Iris pigment epithelial cell (primary cell): ENCODE data around the gene PSMC3.

Experiments used
- DNase-seq: peaks from one replicate; pipeline ENCODE4 v3.0.0-alpha.2; 2011; ENCODE audit warnings: low read depth

Gene PSMC3

DNA sequence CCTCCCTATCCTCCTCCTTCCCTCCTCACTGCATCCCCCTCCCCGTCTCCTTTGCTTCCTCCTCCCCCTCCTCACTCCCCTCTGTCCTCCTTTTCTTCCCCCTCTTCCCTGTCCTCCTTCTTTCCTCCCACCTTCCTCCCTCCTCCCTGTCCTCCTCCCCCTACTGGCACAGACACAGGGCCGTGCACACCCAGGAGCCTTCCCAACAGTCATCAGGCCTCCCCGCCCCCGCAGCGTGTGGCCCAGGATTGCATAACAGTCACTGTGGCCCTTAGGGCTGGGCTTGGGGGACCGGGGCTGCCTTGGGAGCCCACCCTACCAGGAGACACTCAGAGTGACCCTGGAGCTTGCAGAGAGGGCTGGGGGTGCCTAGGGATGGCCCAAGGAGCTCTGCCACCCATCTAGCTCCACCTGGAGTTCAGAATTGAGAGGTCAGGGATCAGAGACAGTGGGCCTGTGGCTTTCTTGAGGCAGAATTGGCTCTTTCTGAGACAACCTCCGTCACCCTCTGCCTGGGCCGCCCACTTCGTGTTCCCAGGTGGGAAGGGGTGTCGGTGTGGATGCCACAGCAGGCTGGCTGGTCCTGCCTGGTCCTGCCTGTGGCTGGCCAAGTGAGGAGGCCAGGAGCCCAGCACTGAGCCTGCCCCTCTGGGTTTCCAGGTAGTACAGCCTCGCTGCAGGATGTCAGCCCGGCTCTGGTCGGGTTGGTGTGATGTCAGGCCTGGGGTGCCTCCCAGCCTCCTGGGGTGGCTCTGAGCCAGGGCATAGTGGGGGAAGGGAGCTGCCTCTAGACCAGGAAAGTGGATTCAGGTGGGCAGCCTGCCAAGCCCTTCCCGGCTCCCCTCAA lies 49.5 kb downstream of the PSMC3 start:
- DNase-seq, result no peak

DNA sequence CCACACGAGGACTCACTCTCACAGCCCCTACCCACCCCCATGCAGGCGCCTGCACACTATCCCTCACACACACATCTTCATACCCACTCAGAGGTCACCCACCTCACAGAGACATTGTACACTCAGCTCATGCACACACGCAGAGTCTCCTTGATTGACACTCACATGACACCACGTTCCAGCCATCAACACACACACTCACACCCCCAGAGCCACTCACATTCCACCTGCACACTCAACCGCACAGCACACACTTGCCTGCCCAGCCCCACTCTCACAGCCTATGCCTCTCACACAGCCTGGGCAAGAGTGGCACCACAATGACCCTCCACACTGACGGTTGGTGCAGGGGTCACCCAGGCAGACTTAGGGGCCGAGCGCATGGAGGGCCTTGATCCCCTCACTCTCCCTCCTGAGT lies 50.1 kb downstream of the PSMC3 start:
- DNase-seq, result no peak

DNA sequence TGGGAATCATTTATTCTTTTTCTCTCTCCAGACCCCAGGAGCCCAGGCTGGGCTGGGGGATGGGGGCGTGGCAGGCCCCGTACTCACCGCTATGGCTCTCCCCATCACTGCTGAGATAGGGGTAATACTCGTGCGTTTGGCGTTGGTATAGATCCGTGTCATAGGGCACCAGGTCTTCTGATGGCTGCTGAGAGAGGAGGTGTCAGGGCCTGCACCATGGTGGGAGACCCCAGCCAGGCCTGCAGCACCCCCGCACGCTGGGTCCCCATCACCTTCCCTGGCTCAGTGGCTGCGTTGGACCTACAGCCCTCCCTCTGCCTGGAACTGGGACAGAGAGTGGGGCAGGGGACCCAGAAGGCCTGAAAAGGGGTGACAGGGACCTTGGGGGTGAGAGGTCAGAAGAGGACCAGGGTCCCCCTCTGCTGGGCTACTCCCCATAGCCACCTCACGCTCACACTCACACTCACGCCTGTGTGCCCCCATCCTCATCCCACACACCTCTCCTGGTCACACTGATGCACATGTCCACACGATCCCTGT lies 50.6 kb downstream of the PSMC3 start:
- no peak for DNase-seq

- no peak for DNase-seq
Measured at GRCh38 chr11:47375020-47375419, 51.2 kb downstream of the PSMC3 start.

DNA sequence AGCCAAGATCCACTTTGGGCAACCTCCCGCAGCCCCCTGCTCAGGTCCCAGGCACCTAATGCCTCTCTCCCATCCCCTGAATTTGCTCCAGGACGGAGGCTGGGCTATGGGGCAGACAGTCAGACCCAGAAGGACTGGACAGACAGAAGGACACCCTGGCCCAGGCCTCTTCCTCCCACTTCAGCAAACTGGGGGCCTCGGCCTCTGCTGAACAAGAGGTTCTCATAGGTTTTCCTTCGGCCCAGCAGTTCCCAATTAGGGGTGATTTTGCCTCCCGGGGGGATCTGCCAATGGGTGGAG lies 51.6 kb downstream of the PSMC3 start:
- DNase-seq, result no peak

GRCh38 chr11:47373876-47374719 lies 52.1 kb downstream of the PSMC3 start:
- DNase-seq, result peak; percentile 61

GRCh38 chr11:47372422-47372821 lies 53.8 kb downstream of the PSMC3 start:
- DNase-seq, result no peak

GRCh38 chr11:47369676-47370075 lies 56.6 kb downstream of the PSMC3 start:
- no peak for DNase-seq
